Measurements from ENCODE around the gene FAM20C. TPM values are rescaled to one million over a fixed set of nuclear protein-coding genes. Genes with fewer than 3 reads are reported as not detected.

Gene FAM20C
- total RNA-seq, 1 experiment from 2014 or later, result 62.4 TPM

GRCh38 chr7:179209-179681 lies 13.1 kb upstream of the FAM20C start:
- no peak for DNase-seq (ENCODE audit: low read depth, low spot score)
- Histone ChIP-seq H3K36me3 (ENCODE audit: control insufficient read depth, insufficient read depth, low read length) (no peaks in the 10 kb centered on the region), H3K27me3 (ENCODE audit: control insufficient read depth, insufficient read depth, low read length) (peaks cover 8% of the 10 kb centered on the region; the same call in 1 of the 2 replicates), H3K4me1 (ENCODE audit: control insufficient read depth, insufficient read depth, low read length) (no peaks in the 10 kb centered on the region), H3K4me3 (ENCODE audit: low read depth in 2 of 2, low read length in 2 of 2) (no peak overlapping the region), H3K27ac (ENCODE audit: low read length) (no peak overlapping the region), H3K9me3 (ENCODE audit: control insufficient read depth, insufficient read depth, low read depth, low read length) (no peaks in the 10 kb centered on the region)
- ChIA-PET POLR2A (interaction anchor here (1.1 kb wide), 1 partner anchor 41 kb away, joined by 3 read pairs; no protein-coding TSS in a partner anchor), CTCF (no interaction called here)
- BruUV-seq (replicated peaks), result no TSS peak
- in situ Hi-C loops (cut with HindIII; ENCODE audit: low pct_unique_long_range_greater_than_20kb, low sequenced_read_pairs), result no loop called here
- intact Hi-C loops (cut with micrococcal nuclease; ENCODE audit: unreplicated experiment), result no loop called here
- ATAC-seq, result no peak
- TF ChIP-seq POLR2AphosphoS5 (IDR thresholded peaks at IDR 0.05; ENCODE audit: low read depth, low read length), result no peak
- TF ChIP-seq, protein P1, sequence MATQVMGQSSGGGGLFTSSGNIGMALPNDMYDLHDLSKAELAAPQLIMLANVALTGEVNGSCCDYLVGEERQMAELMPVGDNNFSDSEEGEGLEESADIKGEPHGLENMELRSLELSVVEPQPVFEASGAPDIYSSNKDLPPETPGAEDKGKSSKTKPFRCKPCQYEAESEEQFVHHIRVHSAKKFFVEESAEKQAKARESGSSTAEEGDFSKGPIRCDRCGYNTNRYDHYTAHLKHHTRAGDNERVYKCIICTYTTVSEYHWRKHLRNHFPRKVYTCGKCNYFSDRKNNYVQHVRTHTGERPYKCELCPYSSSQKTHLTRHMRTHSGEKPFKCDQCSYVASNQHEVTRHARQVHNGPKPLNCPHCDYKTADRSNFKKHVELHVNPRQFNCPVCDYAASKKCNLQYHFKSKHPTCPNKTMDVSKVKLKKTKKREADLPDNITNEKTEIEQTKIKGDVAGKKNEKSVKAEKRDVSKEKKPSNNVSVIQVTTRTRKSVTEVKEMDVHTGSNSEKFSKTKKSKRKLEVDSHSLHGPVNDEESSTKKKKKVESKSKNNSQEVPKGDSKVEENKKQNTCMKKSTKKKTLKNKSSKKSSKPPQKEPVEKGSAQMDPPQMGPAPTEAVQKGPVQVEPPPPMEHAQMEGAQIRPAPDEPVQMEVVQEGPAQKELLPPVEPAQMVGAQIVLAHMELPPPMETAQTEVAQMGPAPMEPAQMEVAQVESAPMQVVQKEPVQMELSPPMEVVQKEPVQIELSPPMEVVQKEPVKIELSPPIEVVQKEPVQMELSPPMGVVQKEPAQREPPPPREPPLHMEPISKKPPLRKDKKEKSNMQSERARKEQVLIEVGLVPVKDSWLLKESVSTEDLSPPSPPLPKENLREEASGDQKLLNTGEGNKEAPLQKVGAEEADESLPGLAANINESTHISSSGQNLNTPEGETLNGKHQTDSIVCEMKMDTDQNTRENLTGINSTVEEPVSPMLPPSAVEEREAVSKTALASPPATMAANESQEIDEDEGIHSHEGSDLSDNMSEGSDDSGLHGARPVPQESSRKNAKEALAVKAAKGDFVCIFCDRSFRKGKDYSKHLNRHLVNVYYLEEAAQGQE (IDR thresholded peaks at IDR 0.05; ENCODE audit: insufficient read depth in 1 of 2, low read depth in 2 of 2, low read length in 1 of 2), result no peak
- no peak for TF ChIP-seq SIN3A (IDR thresholded peaks at IDR 0.05; ENCODE audit: borderline replicate concordance, insufficient read depth, low read depth, low read length)
- TF ChIP-seq CTCF (IDR thresholded peaks at IDR 0.05), result no peak
- no peak for TF ChIP-seq TCF7L2 (IDR thresholded peaks at IDR 0.05; ENCODE audit: low read depth, low read length)

DNA sequence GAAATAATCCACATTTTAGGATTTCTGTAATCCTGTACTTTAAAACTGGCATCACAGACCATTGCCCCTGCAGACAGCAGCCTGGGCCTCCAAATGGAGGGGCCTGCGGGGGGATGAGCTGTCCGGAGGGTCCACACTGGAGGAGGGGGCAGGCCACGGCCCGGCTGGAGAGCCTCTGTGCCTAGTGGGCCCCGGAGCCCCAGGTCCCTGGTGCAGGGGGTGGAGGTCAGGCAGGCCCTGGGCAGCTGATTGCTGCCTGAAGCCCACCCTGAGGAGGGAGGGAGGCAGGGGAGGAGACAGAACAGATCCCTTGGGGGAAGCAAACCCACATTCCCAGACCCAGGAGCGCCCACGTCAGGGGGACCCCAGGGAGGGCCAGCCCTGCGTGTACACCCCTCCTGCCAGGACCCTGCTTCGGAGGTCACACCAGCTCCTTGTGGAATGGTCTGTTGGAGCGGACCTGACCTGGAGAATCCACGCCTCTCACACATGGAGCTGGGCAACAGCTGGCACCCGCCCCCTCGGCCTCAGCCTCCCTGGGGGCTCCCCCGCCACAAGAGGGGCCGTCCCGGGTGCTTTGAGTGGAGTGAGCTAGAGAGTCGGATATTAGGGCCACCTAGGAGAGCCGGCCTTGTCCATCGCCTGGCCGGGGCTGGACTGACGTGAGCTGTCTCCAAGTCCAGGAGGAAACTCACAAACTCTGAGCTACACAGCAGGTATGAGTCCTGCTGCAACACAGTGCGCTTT lies 12.2 kb upstream of the FAM20C start:
- peaks cover 8% of the 10 kb centered on the region; the same call in 1 of the 2 replicates for H3K27me3 ChIP-seq (ENCODE audit: control insufficient read depth, insufficient read depth, low read length)
- CTCF ChIA-PET, result no interaction called here
- in situ Hi-C loops (cut with HindIII; ENCODE audit: low pct_unique_long_range_greater_than_20kb, low sequenced_read_pairs), result no loop called here

More for the DNA sequence above, 12.2 kb upstream of the FAM20C start:
- Histone ChIP-seq H3K9me3 (ENCODE audit: control insufficient read depth, insufficient read depth, low read depth, low read length) (no peaks in the 10 kb centered on the region), H3K4me3 (ENCODE audit: low read depth in 2 of 2, low read length in 2 of 2) (no peak overlapping the region), H3K4me1 (ENCODE audit: control insufficient read depth, insufficient read depth, low read length) (no peaks in the 10 kb centered on the region), H3K36me3 (ENCODE audit: control insufficient read depth, insufficient read depth, low read length) (no peaks in the 10 kb centered on the region), H3K27ac (ENCODE audit: low read length) (no peak overlapping the region)
- ATAC-seq (no peak), DNase-seq (ENCODE audit: low read depth, low spot score) (no peak)
- POLR2A ChIA-PET, result no interaction called here
- no TSS peak for BruUV-seq (replicated peaks)
- intact Hi-C loops (cut with micrococcal nuclease; ENCODE audit: unreplicated experiment), result no loop called here
- TF ChIP-seq TCF7L2 (IDR thresholded peaks at IDR 0.05; ENCODE audit: low read depth, low read length) (no peak), POLR2AphosphoS5 (IDR thresholded peaks at IDR 0.05; ENCODE audit: low read depth, low read length) (no peak), SIN3A (IDR thresholded peaks at IDR 0.05; ENCODE audit: borderline replicate concordance, insufficient read depth, low read depth, low read length) (no peak)
- TF ChIP-seq, protein P1 (IDR thresholded peaks at IDR 0.05; ENCODE audit: insufficient read depth in 1 of 2, low read depth in 2 of 2, low read length in 1 of 2), result no peak

Measured in Panc1 (cell line).